CD14-positive monocyte (primary cell): ENCODE data around the gene PFKL. TPM values are rescaled to one million over a fixed set of nuclear protein-coding genes. Genes with fewer than 3 reads are reported as not detected.
"Not testable (repeated sequence)": the region's sequence is repeated elsewhere in the genome, so short reads cannot be mapped to it uniquely, and the experiment has no call there.

Source experiments
- DNase-seq, 3 donors: peaks; one replicate each; pipeline ENCODE4 v3.0.0-alpha.2; 2011 to 2022
- H2AFZ ChIP-seq: 2 replicates; pipeline ENCODE4 v1.6.0; 2012; ENCODE audit warnings: mild to moderate bottlenecking, low read depth, low read length, inconsistent platforms; ENCODE audit not compliant: insufficient read depth, poor library complexity, severe bottlenecking
- H3K27ac ChIP-seq, 2 donors: 1 replicate in 1 of 2; 2 replicates in 1 of 2; pipeline ENCODE4 v1.5.1; 2012 to 2013; ENCODE audit warnings: low read length in 2 of 2, control low read depth in 1 of 2, inconsistent platforms in 1 of 2, low read depth in 1 of 2, mild to moderate bottlenecking in 1 of 2
- H3K27me3 ChIP-seq, 2 donors: one replicate each; pipeline versions ENCODE4 v1.6.0 to v1.6.1; 2011 to 2013; ENCODE audit warnings: low read length in 2 of 2; ENCODE audit not compliant: control insufficient read depth in 2 of 2, insufficient read depth in 2 of 2
- H3K36me3 ChIP-seq, 2 donors: replicated peaks in 1 of 2; 1 replicate in 1 of 2; 2 replicates in 1 of 2; pipeline versions ENCODE4 v1.5.1 to v1.6.1; 2012 to 2013; ENCODE audit warnings: low read length in 2 of 2, control low read depth in 1 of 2, inconsistent platforms in 1 of 2, mild to moderate bottlenecking in 1 of 2; ENCODE audit not compliant: insufficient read depth in 2 of 2, control insufficient read depth in 1 of 2
- H3K4me1 ChIP-seq, 2 donors: 1 replicate in 1 of 2; 2 replicates in 1 of 2; pipeline versions ENCODE4 v1.5.1 to v1.6.1; 2012 to 2013; ENCODE audit warnings: low read length in 2 of 2, control low read depth in 1 of 2, inconsistent platforms in 1 of 2, mild to moderate bottlenecking in 1 of 2, moderate library complexity in 1 of 2; ENCODE audit not compliant: insufficient read depth in 2 of 2, control insufficient read depth in 1 of 2
- H3K4me2 ChIP-seq: replicated peaks from 2 replicates; pipeline ENCODE3; 2012; ENCODE audit warnings: low read length, moderate library complexity, mild to moderate bottlenecking; ENCODE audit not compliant: poor library complexity, severe bottlenecking; ENCODE audit errors: extremely low read depth
- H3K4me3 ChIP-seq, 3 experiments: fragments of 200-600 bp in 1 of 3; sonication (generic) in 1 of 3; replicated peaks in 1 of 3; 1 replicate in 2 of 3; 2 replicates in 1 of 3; pipeline ENCODE4 v1.5.1; 2011 to 2013; ENCODE audit warnings: low read length in 3 of 3, mild to moderate bottlenecking in 3 of 3, control low read depth in 2 of 3, low read depth in 2 of 3, inconsistent platforms in 1 of 3, moderate library complexity in 1 of 3
- H3K79me2 ChIP-seq: 2 replicates; pipeline ENCODE4 v1.6.0; 2012; ENCODE audit warnings: mild to moderate bottlenecking, control low read depth, inconsistent platforms, low read length, moderate library complexity; ENCODE audit not compliant: insufficient read depth
- H3K9ac ChIP-seq: 2 replicates; pipeline ENCODE4 v1.6.0; 2017; ENCODE audit warnings: low read length, mild to moderate bottlenecking; ENCODE audit not compliant: insufficient read depth, poor library complexity, severe bottlenecking
- H3K9me3 ChIP-seq, 2 donors: replicated peaks in 1 of 2; 1 replicate in 1 of 2; 2 replicates in 1 of 2; pipeline versions ENCODE4 v1.5.1 to v1.6.1; 2012 to 2013; ENCODE audit warnings: low read length in 2 of 2, control low read depth in 1 of 2; ENCODE audit not compliant: control insufficient read depth in 1 of 2, insufficient read depth in 1 of 2
- H4K20me1 ChIP-seq: 2 replicates; pipeline ENCODE4 v1.6.0; 2012; ENCODE audit warnings: mild to moderate bottlenecking, low read length, control low read depth, moderate library complexity; ENCODE audit not compliant: insufficient read depth
- H3K27ac Mint-ChIP-seq, 7 donors: one replicate each; pipeline ENCODE4 v1.8.0; 2020; ENCODE audit warnings: mild to moderate bottlenecking in 7 of 7, mixed read lengths in 7 of 7, moderate library complexity in 6 of 7, inconsistent platforms in 2 of 7
- H3K27me3 Mint-ChIP-seq, 3 donors: one replicate each; pipeline ENCODE4 v1.8.0; 2021 to 2022; ENCODE audit warnings: low read depth in 3 of 3, mild to moderate bottlenecking in 3 of 3, mixed read lengths in 3 of 3, moderate library complexity in 3 of 3, inconsistent platforms in 1 of 3
- H3K36me3 Mint-ChIP-seq, 2 donors: one replicate each; pipeline ENCODE4 v1.8.0; 2020; ENCODE audit warnings: mixed read lengths in 2 of 2, inconsistent platforms in 1 of 2, mild to moderate bottlenecking in 1 of 2
- H3K4me1 Mint-ChIP-seq: one replicate; pipeline ENCODE4 v1.8.0; 2020; ENCODE audit warnings: mild to moderate bottlenecking, mixed read lengths
- H3K4me3 Mint-ChIP-seq, 2 donors: one replicate each; pipeline ENCODE4 v1.8.0; 2020; ENCODE audit warnings: mild to moderate bottlenecking in 2 of 2, mixed read lengths in 2 of 2, moderate library complexity in 1 of 2
- H3K9me3 Mint-ChIP-seq, 7 donors: one replicate each; pipeline ENCODE4 v1.8.0; 2020 to 2022; ENCODE audit warnings: mixed read lengths in 7 of 7, mild to moderate bottlenecking in 6 of 7, moderate library complexity in 6 of 7, inconsistent platforms in 2 of 7
- WGBS: methylation state at CpG from one replicate; pipeline ENCODE4 v1.1.5; 2013; ENCODE audit warnings: missing lambda C conversion rate; ENCODE audit not compliant: insufficient coverage; 5-methylcytosine and 5-hydroxymethylcytosine counted together
- intact Hi-C, 2 donors: fragments of 100-400 bp; cut with micrococcal nuclease; formaldehyde crosslinking; loops; one replicate each; pipeline versions ENCODE4 v1.15.0 to v1.15.1; 2023
- polyA plus RNA-seq, 3 donors: library from polyadenylated mRNA; depleted of rRNA in 1 of 3; unstranded in 2 of 3; stranded (reverse) in 1 of 3; fragments of 300-500 nt in 2 of 3; fragments of >200 nt in 1 of 3; fragmentation: Illumina TruSeq in 2 of 3; gene quantifications; 1 replicate in 2 of 3; 2 replicates in 1 of 3; pipeline ENCODE4 v1.2.3, GENCODE V29; 2012 to 2021
- TF ChIP-seq, protein P1 (sequence below): fragments of 200-600 bp; IDR thresholded peaks from one replicate; pipeline ENCODE4 v1.8.0; 2022; ENCODE audit warnings: antibody characterized with exemption, mild to moderate bottlenecking

The PFKL gene
- polyA plus RNA-seq, 3 donors = 105 to 133 (median 113) TPM

DNA sequence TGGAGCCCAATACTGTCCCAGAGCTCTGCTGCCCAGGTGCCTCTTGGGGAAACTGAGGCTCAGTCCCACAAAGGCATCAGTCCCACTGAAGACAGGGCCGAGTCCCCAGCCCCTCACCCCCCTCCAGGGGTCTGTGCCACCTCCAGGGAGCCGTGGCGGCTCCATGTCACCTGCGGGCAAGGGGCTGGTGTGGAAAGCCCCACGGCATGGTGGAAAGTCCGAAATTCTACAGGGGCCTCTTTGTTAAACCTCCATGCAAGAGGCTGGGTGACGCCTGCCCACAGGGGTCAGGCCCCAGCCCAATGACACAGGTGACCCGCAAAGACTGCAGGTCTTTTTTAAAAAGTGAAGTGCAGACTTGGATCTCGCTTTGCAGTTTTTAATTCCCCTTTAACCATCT lies 17.5 kb upstream of the PFKL start:
- Mint-ChIP-seq H3K9me3 (no peaks in the 10 kb centered on the region), H3K4me1 (peaks cover 12% of the 10 kb centered on the region), H3K27me3 (peaks cover 9 to 46% (median 10%) of the 10 kb centered on the region in 3 donors), H3K4me3 (no peak overlapping the region), H3K27ac (peak overlapping the region in 1 of 7 donors; percentile 66), H3K36me3 (no peaks in the 10 kb centered on the region)
- H2AFZ ChIP-seq = no peak overlapping the region
- H4K20me1 ChIP-seq = no peaks in the 10 kb centered on the region
- H3K27me3 ChIP-seq = peaks cover 0 to 3% of the 10 kb centered on the region in 2 donors
- H3K9ac ChIP-seq = no peak overlapping the region
- no peak for DNase-seq
- no peaks in the 10 kb centered on the region for H3K79me2 ChIP-seq
- intact Hi-C loops = no loop called here
- H3K4me2 ChIP-seq = no peak overlapping the region
- H3K36me3 ChIP-seq = no peaks in the 10 kb centered on the region
- TF ChIP-seq, protein P1, sequence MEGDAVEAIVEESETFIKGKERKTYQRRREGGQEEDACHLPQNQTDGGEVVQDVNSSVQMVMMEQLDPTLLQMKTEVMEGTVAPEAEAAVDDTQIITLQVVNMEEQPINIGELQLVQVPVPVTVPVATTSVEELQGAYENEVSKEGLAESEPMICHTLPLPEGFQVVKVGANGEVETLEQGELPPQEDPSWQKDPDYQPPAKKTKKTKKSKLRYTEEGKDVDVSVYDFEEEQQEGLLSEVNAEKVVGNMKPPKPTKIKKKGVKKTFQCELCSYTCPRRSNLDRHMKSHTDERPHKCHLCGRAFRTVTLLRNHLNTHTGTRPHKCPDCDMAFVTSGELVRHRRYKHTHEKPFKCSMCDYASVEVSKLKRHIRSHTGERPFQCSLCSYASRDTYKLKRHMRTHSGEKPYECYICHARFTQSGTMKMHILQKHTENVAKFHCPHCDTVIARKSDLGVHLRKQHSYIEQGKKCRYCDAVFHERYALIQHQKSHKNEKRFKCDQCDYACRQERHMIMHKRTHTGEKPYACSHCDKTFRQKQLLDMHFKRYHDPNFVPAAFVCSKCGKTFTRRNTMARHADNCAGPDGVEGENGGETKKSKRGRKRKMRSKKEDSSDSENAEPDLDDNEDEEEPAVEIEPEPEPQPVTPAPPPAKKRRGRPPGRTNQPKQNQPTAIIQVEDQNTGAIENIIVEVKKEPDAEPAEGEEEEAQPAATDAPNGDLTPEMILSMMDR = no peak
- no peak overlapping the region for H3K4me3 ChIP-seq
- WGBS = 98% methylated on average over 5 of the region's 9 CpGs
- H3K9me3 ChIP-seq = no peaks in the 10 kb centered on the region
- no peaks in the 10 kb centered on the region for H3K4me1 ChIP-seq
- no peak overlapping the region for H3K27ac ChIP-seq

DNA sequence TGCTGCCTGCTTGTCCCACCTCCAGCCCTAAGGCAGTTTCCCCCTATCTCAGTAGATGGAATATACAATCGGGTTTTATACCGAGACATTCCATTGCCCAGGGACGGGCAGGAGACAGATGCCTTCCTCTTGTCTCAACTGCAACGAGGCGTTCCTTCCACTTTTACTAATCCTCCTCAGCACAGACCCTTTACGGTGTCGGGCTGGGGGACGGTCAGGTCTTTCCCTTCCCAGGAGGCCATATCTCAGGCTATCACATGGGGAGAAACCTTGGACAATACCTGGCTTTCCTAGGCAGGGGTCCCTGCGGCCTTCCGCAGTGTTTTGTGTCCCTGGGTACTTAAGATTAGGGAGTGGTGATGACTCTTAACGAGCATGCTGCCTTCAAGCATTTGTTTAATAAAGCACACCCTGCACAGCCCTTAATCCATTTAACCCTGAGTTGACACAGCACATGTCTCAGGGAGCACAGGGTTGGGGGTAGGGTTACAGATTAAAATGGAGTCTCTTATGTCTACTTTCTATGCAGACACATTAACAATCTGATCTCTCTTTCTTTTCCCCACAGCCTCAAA lies 16.6 kb upstream of the PFKL start:
- H3K4me3 Mint-ChIP-seq, intact Hi-C loops, H3K4me1 ChIP-seq, H3K27me3 ChIP-seq, H3K79me2 ChIP-seq, H3K27ac ChIP-seq, H2AFZ ChIP-seq, H3K9ac ChIP-seq, DNase-seq, H3K4me3 ChIP-seq, H3K9me3 Mint-ChIP-seq, H3K36me3 ChIP-seq, H3K9me3 ChIP-seq, H3K36me3 Mint-ChIP-seq, H3K4me2 ChIP-seq, H4K20me1 ChIP-seq: not testable (repeated sequence)
- H3K4me1 Mint-ChIP-seq = peaks cover 12% of the 10 kb centered on the region
- H3K27ac Mint-ChIP-seq = peak overlapping the region in 1 of 7 donors; percentile 11
- H3K27me3 Mint-ChIP-seq = peaks cover 8 to 42% (median 10%) of the 10 kb centered on the region in 3 donors
- no CpG with 5 or more reads among the region's 11 CpGs for WGBS
